ENCODE measurements around the gene UPK2. TPM values are rescaled to one million over a fixed set of nuclear protein-coding genes. Genes with fewer than 3 reads are reported as not detected.

The UPK2 gene
- total RNA-seq, 1 donor from 2014 or later = 26.8 TPM

DNA sequence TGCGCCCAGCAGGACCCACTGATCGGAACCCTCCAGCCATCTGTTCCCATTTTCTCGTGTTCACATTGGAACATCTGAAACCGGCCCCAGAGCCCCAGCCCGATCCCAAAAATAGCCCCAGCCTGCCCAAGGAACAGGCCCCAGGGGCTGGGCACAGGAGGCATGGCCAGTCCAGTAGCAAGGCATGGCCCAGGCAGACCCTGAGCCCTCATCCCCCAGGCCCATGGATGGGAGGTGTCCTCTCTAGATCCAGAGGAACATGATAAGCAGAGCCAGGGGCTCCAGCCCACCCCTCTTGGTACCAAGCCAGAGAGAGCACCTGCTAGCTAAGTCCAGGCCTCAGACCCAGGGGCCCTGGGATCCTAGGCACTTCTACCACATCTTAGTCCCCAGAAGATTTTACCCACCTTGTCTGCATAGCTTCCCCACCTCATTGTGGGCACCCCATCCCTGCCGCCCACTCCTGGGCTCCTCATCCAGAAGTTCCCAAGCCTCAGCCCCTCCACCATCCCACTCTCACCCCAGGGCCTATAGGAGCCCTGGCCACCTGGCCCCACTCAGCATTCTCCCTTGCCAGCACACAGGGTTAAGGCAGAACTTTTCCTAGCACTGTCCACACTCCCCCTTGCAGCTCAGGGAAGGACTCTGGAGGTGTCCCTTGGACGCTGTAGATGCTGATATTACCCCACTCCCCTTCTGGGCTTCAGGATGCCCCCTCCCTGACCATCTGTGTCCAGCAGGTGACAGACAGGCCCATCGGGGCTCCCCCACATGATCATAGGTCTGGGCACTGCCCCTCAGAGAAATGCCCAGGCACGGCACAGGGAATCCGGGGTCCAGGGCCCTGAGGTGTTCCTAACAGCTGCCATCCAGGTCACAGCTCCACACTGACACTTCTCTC is 39.9 kb upstream of the UPK2 start:
- peak overlapping the region; percentile 98 for H3K27ac Mint-ChIP-seq
- no peaks in the 10 kb centered on the region for H3K9me3 Mint-ChIP-seq
- no peaks in the 10 kb centered on the region for H3K36me3 Mint-ChIP-seq

GRCh38 chr11:118916842-118917388 is 39.2 kb upstream of the UPK2 start:
- H3K4me3 Mint-ChIP-seq = peak overlapping the region; percentile 84
- peak; percentile 68 for DNase-seq (ENCODE audit: extremely low spot score, unreplicated experiment)
- no peak for TF ChIP-seq CTCF (conservative IDR thresholded peaks at IDR 0.05)
- peaks cover 70% of the 10 kb centered on the region for H3K4me1 Mint-ChIP-seq (ENCODE audit: unreplicated experiment)
- H3K27ac Mint-ChIP-seq = peak overlapping the region; percentile 98
- H3K9me3 Mint-ChIP-seq = no peaks in the 10 kb centered on the region
- H3K36me3 Mint-ChIP-seq = no peaks in the 10 kb centered on the region
- no peaks in the 10 kb centered on the region for H3K27me3 Mint-ChIP-seq

More for the DNA sequence above, 39.9 kb upstream of the UPK2 start:
- TF ChIP-seq CTCF (conservative IDR thresholded peaks at IDR 0.05) = no peak
- Mint-ChIP-seq H3K4me3 (peak overlapping the region; percentile 84), H3K27me3 (no peaks in the 10 kb centered on the region), H3K4me1 (ENCODE audit: unreplicated experiment) (peaks cover 74% of the 10 kb centered on the region)
- no peak for DNase-seq (ENCODE audit: extremely low spot score, unreplicated experiment)

GRCh38 chr11:118917481-118918127 is 38.5 kb upstream of the UPK2 start:
- H3K9me3 Mint-ChIP-seq = no peaks in the 10 kb centered on the region
- no peak for TF ChIP-seq CTCF (conservative IDR thresholded peaks at IDR 0.05)
- H3K27me3 Mint-ChIP-seq = no peaks in the 10 kb centered on the region
- H3K4me3 Mint-ChIP-seq = peak overlapping the region; percentile 84
- no peaks in the 10 kb centered on the region for H3K36me3 Mint-ChIP-seq
- peak overlapping the region; percentile 98 for H3K27ac Mint-ChIP-seq
- no peak for DNase-seq (ENCODE audit: extremely low spot score, unreplicated experiment)
- peaks cover 67% of the 10 kb centered on the region for H3K4me1 Mint-ChIP-seq (ENCODE audit: unreplicated experiment)

- Mint-ChIP-seq H3K9me3 (no peaks in the 10 kb centered on the region), H3K27me3 (no peaks in the 10 kb centered on the region), H3K4me1 (ENCODE audit: unreplicated experiment) (peaks cover 67% of the 10 kb centered on the region), H3K4me3 (peak overlapping the region; percentile 84), H3K36me3 (no peaks in the 10 kb centered on the region), H3K27ac (peak overlapping the region; percentile 98)
- TF ChIP-seq CTCF (conservative IDR thresholded peaks at IDR 0.05) = no peak
- DNase-seq (ENCODE audit: extremely low spot score, unreplicated experiment) = peak; percentile 75
These were observed 37.9 kb upstream of the UPK2 start for GRCh38 chr11:118918128-118918685.

DNA sequence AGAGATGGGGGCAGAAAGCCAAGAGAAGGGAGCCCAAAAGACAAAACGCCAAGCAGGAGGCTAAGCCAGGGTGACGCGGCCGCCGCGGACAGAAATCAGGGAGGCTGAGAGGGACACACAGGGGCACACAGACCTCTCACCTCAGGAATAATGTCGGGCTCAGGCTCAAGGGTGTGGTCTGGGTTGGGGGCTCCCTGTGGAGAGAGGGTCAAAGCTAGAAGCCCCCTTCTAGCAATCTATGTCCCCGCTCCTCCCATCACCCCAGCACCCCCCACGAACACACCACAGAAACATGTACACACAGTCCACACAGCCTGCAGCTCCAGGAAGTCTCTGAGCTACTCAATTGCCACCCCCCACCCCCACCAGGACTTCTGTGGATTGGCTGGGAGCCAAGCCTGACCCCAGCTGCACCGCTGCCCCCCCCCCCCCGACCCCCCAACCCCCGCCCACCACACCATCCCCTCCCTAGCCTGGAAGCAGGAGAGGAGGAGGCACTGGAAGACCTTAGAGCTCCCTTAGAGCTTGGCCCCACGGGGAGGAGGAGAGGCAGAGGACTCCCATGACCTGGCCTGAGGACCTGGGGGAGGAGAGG is 37.3 kb upstream of the UPK2 start:
- peak overlapping the region; percentile 98 for H3K27ac Mint-ChIP-seq
- H3K36me3 Mint-ChIP-seq = no peaks in the 10 kb centered on the region

More for the DNA sequence above, 37.3 kb upstream of the UPK2 start:
- no peak for TF ChIP-seq CTCF (conservative IDR thresholded peaks at IDR 0.05)
- Mint-ChIP-seq H3K27me3 (no peaks in the 10 kb centered on the region), H3K4me1 (ENCODE audit: unreplicated experiment) (peaks cover 72% of the 10 kb centered on the region), H3K9me3 (no peaks in the 10 kb centered on the region), H3K4me3 (peak overlapping the region; percentile 84)
- no peak for DNase-seq (ENCODE audit: extremely low spot score, unreplicated experiment)
